Measurements from ENCODE around the gene LPIN3. TPM values are rescaled to one million over a fixed set of nuclear protein-coding genes. Genes with fewer than 3 reads are reported as not detected.

LPIN3 gene
- polyA plus RNA-seq, 3 donors = 0.01 TPM; not detected in 2

DNA sequence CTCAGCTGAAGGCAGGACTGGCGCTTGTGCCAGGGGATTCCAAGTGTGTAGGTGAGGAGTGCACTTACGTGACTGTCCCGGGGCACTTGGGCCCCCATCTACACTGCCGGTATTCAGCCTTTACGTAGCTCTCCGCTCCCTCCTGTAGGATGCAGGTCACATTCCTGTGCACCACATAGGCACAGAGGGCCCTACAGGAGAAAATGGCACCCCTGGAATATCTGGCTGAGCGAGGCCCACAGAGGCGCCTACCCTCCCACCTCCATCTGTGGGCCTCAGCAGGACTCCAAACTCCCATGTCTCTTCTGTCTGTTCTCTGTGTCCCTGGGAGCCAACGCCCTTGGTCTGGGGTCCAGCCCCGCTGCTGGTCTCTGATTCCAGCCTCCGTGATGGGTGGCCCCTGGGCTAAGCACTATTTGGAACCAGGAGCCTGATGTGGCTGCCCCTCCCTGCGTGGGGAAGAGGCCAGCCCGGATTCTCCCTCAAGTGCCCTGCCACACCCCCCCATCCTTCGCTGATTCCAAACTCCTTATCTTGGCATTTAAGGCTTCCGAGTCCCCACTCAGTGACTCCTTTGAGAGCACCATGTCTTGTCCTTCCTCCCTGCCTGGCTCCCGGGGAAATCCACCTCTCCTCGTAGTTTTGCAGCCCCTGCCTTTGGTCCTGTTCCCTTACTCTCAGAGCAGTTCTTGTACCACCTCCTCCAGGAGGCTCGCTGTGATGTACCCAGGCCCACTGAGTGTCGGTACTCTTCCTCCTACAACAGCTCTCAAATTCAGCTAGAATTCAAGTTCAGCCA, 24.5 kb downstream of the LPIN3 start:
- Mint-ChIP-seq H3K4me1 (peaks cover 4% of the 10 kb centered on the region), H3K9me3 (peaks cover 0 to 9% (median under 1%) of the 10 kb centered on the region in 7 donors), H3K36me3 (no peaks in the 10 kb centered on the region), H3K27ac (peak overlapping the region in 1 of 7 donors; percentile 28), H3K4me3 (peak overlapping the region in 1 of 2 donors; percentile 75), H3K27me3 (ENCODE audit: low read depth in 3 of 3) (peaks cover 37 to 61% (median 43%) of the 10 kb centered on the region in 3 donors)
- H3K79me2 ChIP-seq (ENCODE audit: insufficient read depth, low read length) = no peaks in the 10 kb centered on the region
- H3K9me3 ChIP-seq (replicated peaks in 1 of 2; ENCODE audit: control insufficient read depth in 1 of 2, insufficient read depth in 1 of 2, low read length in 2 of 2) = no peaks in the 10 kb centered on the region
- H3K4me1 ChIP-seq (ENCODE audit: control insufficient read depth in 1 of 2, insufficient read depth in 2 of 2, low read length in 2 of 2) = no peaks in the 10 kb centered on the region
- H2AFZ ChIP-seq (ENCODE audit: insufficient read depth, low read depth, low read length, poor library complexity, severe bottlenecking) = no peak overlapping the region
- peaks cover 17 to 37% of the 10 kb centered on the region in 2 donors for H3K27me3 ChIP-seq (ENCODE audit: control insufficient read depth in 2 of 2, insufficient read depth in 2 of 2, low read length in 2 of 2)
- H3K36me3 ChIP-seq (replicated peaks in 1 of 2; ENCODE audit: control insufficient read depth in 1 of 2, insufficient read depth in 2 of 2, low read length in 2 of 2) = no peaks in the 10 kb centered on the region
- H3K27ac ChIP-seq (ENCODE audit: low read depth in 1 of 2, low read length in 2 of 2) = no peak overlapping the region
- TF ChIP-seq CTCF (IDR thresholded peaks at IDR 0.05) = no peak
- H3K9ac ChIP-seq (ENCODE audit: insufficient read depth, low read length, poor library complexity, severe bottlenecking) = no peak overlapping the region
- intact Hi-C loops (cut with micrococcal nuclease) = no loop called here
- no peak for DNase-seq
- no peak overlapping the region for H3K4me2 ChIP-seq (replicated peaks; ENCODE audit: extremely low read depth, low read length, poor library complexity, severe bottlenecking)
- no peaks in the 10 kb centered on the region for H4K20me1 ChIP-seq (ENCODE audit: insufficient read depth, low read length)
- no peak overlapping the region for H3K4me3 ChIP-seq (replicated peaks in 1 of 3; ENCODE audit: low read depth in 2 of 3, low read length in 3 of 3)
- WGBS (ENCODE audit: insufficient coverage) = 85% methylated on average over 19 of the region's 19 CpGs

DNA sequence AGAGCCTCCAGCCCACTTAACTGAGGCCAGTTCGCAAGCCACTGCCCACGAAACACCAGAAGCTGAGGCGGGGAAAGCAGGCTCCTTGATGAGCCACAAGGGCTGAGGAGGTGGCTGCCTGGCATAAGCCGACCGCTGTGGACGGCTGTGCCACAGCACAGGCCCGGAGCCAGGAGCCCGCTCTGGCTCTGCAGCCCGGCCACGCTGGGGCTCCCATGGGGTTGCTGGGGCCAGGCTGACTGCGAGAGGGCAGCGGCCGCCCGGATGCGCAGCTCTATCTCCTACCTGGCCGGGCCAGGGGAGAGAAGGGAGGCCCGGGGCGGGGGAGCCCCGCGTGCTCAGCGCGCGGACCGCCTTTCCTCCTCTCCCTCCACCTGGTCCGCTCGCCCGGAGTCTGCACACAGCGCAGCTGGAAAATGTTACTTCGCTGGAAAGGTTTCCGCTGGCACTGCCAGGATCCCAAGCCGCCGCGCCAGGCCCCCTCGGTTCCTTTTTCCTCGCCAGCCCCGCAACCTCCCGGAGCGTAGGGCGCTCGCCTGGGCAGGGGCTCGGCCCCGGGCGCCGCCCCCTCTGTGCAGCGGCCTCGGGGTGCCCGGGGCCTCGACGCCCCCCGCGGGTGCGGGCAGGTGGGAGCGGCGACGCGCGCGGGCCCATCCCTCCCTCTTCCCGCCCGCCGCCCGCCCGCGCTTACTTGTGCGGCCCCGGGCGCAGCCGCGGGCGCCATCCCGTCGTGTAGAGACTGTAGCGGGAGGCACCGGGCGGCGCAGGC, 25.3 kb downstream of the LPIN3 start:
- Histone ChIP-seq H3K9ac (ENCODE audit: insufficient read depth, low read length, poor library complexity, severe bottlenecking) (no peak overlapping the region), H3K27me3 (ENCODE audit: control insufficient read depth in 2 of 2, insufficient read depth in 2 of 2, low read length in 2 of 2) (peaks cover 17 to 37% of the 10 kb centered on the region in 2 donors), H3K9me3 (replicated peaks in 1 of 2; ENCODE audit: control insufficient read depth in 1 of 2, insufficient read depth in 1 of 2, low read length in 2 of 2) (peaks cover 1 to 2% of the 10 kb centered on the region in 2 donors), H3K27ac (ENCODE audit: low read depth in 1 of 2, low read length in 2 of 2) (no peak overlapping the region), H3K4me2 (replicated peaks; ENCODE audit: extremely low read depth, low read length, poor library complexity, severe bottlenecking) (no peak overlapping the region), H4K20me1 (ENCODE audit: insufficient read depth, low read length) (no peaks in the 10 kb centered on the region), H2AFZ (ENCODE audit: insufficient read depth, low read depth, low read length, poor library complexity, severe bottlenecking) (no peak overlapping the region), H3K4me3 (replicated peaks in 1 of 3; ENCODE audit: low read depth in 2 of 3, low read length in 3 of 3) (no peak overlapping the region), H3K36me3 (replicated peaks in 1 of 2; ENCODE audit: control insufficient read depth in 1 of 2, insufficient read depth in 2 of 2, low read length in 2 of 2) (no peaks in the 10 kb centered on the region), H3K4me1 (ENCODE audit: control insufficient read depth in 1 of 2, insufficient read depth in 2 of 2, low read length in 2 of 2) (no peaks in the 10 kb centered on the region), H3K79me2 (ENCODE audit: insufficient read depth, low read length) (no peaks in the 10 kb centered on the region)
- 5% methylated on average over 73 of the region's 76 CpGs for WGBS (ENCODE audit: insufficient coverage)
- peaks cover under 1 to 13% (median 6%) of the 10 kb centered on the region in 7 donors for H3K9me3 Mint-ChIP-seq
- no peak for TF ChIP-seq CTCF (IDR thresholded peaks at IDR 0.05)
- H3K4me3 Mint-ChIP-seq = peak overlapping the region in 1 of 2 donors; percentile 75
- intact Hi-C loops (cut with micrococcal nuclease) = no loop called here
- H3K36me3 Mint-ChIP-seq = no peaks in the 10 kb centered on the region
- peaks cover 4% of the 10 kb centered on the region for H3K4me1 Mint-ChIP-seq
- peaks cover 37 to 64% (median 43%) of the 10 kb centered on the region in 3 donors for H3K27me3 Mint-ChIP-seq (ENCODE audit: low read depth in 3 of 3)
- no peak overlapping the region for H3K27ac Mint-ChIP-seq
- no peak for DNase-seq
